Head of caudate nucleus (tissue), 42 donors: ENCODE data around the gene B9D2.

Experiments used
- DNase-seq, 42 donors: peaks; one replicate each; pipeline versions ENCODE4 v3.0.0 to v3.0.0-alpha.2; 2020 to 2021; ENCODE audit warnings: mixed read lengths in 7 of 42
- intact Hi-C: fragments of 100-400 bp; cut with DNase I; formaldehyde crosslinking; loops from one replicate; pipeline ENCODE4 v1.15.0; 2022

B9D2 gene

GRCh38 chr19:41304706-41305483 is 59.1 kb downstream of the B9D2 start:
- DNase-seq: no peak

More at GRCh38 chr19:41304706-41305483, 59.1 kb downstream of the B9D2 start:
- intact Hi-C loops: no loop called here
